Mesenchymal stem cell (in vitro differentiated cells and primary cell): ENCODE measurements around the gene ELOVL7.
"Not testable (repeated sequence)": the region's sequence is repeated elsewhere in the genome, so short reads cannot be mapped to it uniquely, and the experiment has no call there.

Experiments used
- DNase-seq: peaks from one replicate; pipeline ENCODE4 v3.0.0-alpha.2; 2013
- H2AFZ ChIP-seq: one replicate; pipeline ENCODE4 v1.6.1; 2013; ENCODE audit warnings: low read depth, mild to moderate bottlenecking, control low read depth, inconsistent platforms, low read length, moderate library complexity
- H2AK5ac ChIP-seq: 2 replicates; pipeline ENCODE4 v1.6.1; 2013; ENCODE audit warnings: low read length, moderate library complexity, mild to moderate bottlenecking, inconsistent platforms; ENCODE audit not compliant: severe bottlenecking
- H2BK120ac ChIP-seq: one replicate; pipeline ENCODE4 v1.6.1; 2013; ENCODE audit warnings: low read depth, mild to moderate bottlenecking, inconsistent platforms, low read length, moderate library complexity
- H2BK12ac ChIP-seq, 2 experiments: one replicate each; pipeline ENCODE4 v1.6.1; 2013; ENCODE audit warnings: inconsistent platforms in 2 of 2, low read length in 2 of 2, mild to moderate bottlenecking in 2 of 2, moderate library complexity in 2 of 2, control low read depth in 1 of 2
- H2BK15ac ChIP-seq: one replicate; pipeline ENCODE4 v1.6.1; 2013; ENCODE audit warnings: mild to moderate bottlenecking, low read depth, inconsistent platforms; ENCODE audit not compliant: poor library complexity, severe bottlenecking
- H2BK5ac ChIP-seq: 2 replicates; pipeline ENCODE4 v1.6.1; 2013; ENCODE audit warnings: low read depth, mild to moderate bottlenecking, low read length, control low read depth, inconsistent platforms; ENCODE audit not compliant: poor library complexity, severe bottlenecking
- H3K14ac ChIP-seq, 2 experiments: one replicate each; pipeline ENCODE4 v1.6.1; 2013; ENCODE audit warnings: inconsistent platforms in 2 of 2, low read length in 2 of 2, control low read depth in 1 of 2, mild to moderate bottlenecking in 1 of 2, moderate library complexity in 1 of 2
- H3K18ac ChIP-seq, 2 experiments: one replicate each; pipeline ENCODE4 v1.6.1; 2013; ENCODE audit warnings: inconsistent platforms in 2 of 2, low read length in 2 of 2, control low read depth in 1 of 2, low read depth in 1 of 2, mild to moderate bottlenecking in 1 of 2
- H3K23ac ChIP-seq, 2 experiments: one replicate each; pipeline ENCODE4 v1.6.1; 2013; ENCODE audit warnings: inconsistent platforms in 2 of 2, low read length in 2 of 2, mild to moderate bottlenecking in 2 of 2, moderate library complexity in 2 of 2, control low read depth in 1 of 2
- H3K27ac ChIP-seq: 2 replicates; pipeline ENCODE4 v1.5.1; 2013; ENCODE audit warnings: mild to moderate bottlenecking, moderate library complexity, low read length, control low read depth, inconsistent platforms; ENCODE audit not compliant: poor library complexity, severe bottlenecking
- H3K27me3 ChIP-seq, 2 experiments: 2 replicates each; pipeline versions ENCODE4 v1.6.1 to v1.7.0; 2013; ENCODE audit warnings: low read length in 2 of 2, mild to moderate bottlenecking in 2 of 2, moderate library complexity in 2 of 2, control low read depth in 1 of 2, inconsistent platforms in 1 of 2; ENCODE audit not compliant: control insufficient read depth in 1 of 2, insufficient read depth in 1 of 2
- H3K36me3 ChIP-seq, 2 experiments: 2 replicates each; pipeline versions ENCODE4 v1.6.1 to v1.7.0; 2013; ENCODE audit warnings: low read length in 2 of 2, control low read depth in 1 of 2, inconsistent platforms in 1 of 2, low read depth in 1 of 2, mild to moderate bottlenecking in 1 of 2; ENCODE audit not compliant: insufficient read depth in 2 of 2, control insufficient read depth in 1 of 2
- H3K4ac ChIP-seq, 2 experiments: one replicate each; pipeline ENCODE4 v1.6.1; 2013; ENCODE audit warnings: inconsistent platforms in 2 of 2, low read length in 2 of 2, mild to moderate bottlenecking in 2 of 2, moderate library complexity in 2 of 2, control low read depth in 1 of 2, low read depth in 1 of 2
- H3K4me1 ChIP-seq: 2 replicates; pipeline ENCODE4 v1.6.1; 2013; ENCODE audit warnings: low read depth, low read length, control low read depth; ENCODE audit not compliant: control insufficient read depth, insufficient read depth
- H3K4me2 ChIP-seq: 2 replicates; pipeline ENCODE4 v1.6.1; 2013; ENCODE audit warnings: low read length, mild to moderate bottlenecking, inconsistent platforms; ENCODE audit not compliant: poor library complexity, severe bottlenecking
- H3K4me3 ChIP-seq, 2 experiments: 2 replicates each; pipeline versions ENCODE4 v1.5.1 to v1.7.0; 2013; ENCODE audit warnings: low read length in 2 of 2, mild to moderate bottlenecking in 2 of 2, control low read depth in 1 of 2, low read depth in 1 of 2; ENCODE audit not compliant: insufficient read depth in 1 of 2
- H3K79me1 ChIP-seq: replicated peaks from 2 replicates; pipeline ENCODE4 v1.6.1; 2013; ENCODE audit warnings: mild to moderate bottlenecking, control low read depth, low read length, inconsistent platforms; ENCODE audit not compliant: poor library complexity, severe bottlenecking
- H3K9ac ChIP-seq: 2 replicates; pipeline ENCODE4 v1.7.0; 2013; ENCODE audit warnings: mild to moderate bottlenecking, low read length, moderate library complexity
- H3K9me3 ChIP-seq: 2 replicates; pipeline ENCODE4 v1.7.0; 2013; ENCODE audit warnings: mild to moderate bottlenecking, low read length; ENCODE audit not compliant: control insufficient read depth
- H4K8ac ChIP-seq: one replicate; pipeline ENCODE4 v1.6.1; 2013; ENCODE audit warnings: inconsistent platforms, mild to moderate bottlenecking, low read length, moderate library complexity
- H4K91ac ChIP-seq: one replicate; pipeline ENCODE4 v1.6.1; 2013; ENCODE audit warnings: mild to moderate bottlenecking, low read length, inconsistent platforms
- WGBS: methylation state at CpG from one replicate; pipeline ENCODE4 v1.1.7; 2013; ENCODE audit warnings: mixed read lengths; 5-methylcytosine and 5-hydroxymethylcytosine counted together

ELOVL7 gene

DNA sequence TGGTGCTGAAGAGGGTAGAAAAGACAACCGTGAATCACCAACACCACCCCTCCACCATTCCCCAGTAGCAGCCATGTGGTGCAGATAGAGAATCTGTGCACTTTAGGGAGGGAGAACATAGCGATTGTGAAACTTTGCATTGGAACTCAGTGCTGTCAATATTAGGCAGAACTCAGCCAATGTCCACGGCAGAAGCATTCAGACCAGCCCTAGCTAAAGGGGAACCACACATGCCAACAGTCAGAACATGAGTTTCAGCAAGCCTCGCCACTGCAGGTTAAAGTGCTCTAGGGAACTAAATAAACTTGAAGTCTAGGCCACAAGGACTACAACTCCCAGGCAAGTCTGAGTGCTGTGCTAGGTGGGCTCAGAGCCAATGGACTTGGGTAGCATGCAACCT lies 105.6 kb downstream of the ELOVL7 start:
- Histone ChIP-seq H3K79me1 (no peaks in the 10 kb centered on the region), H3K4ac (no peak overlapping the region), H3K18ac (no peak overlapping the region), H2AFZ (no peak overlapping the region), H3K14ac (no peak overlapping the region), H2BK15ac (no peak overlapping the region), H2BK5ac (no peak overlapping the region), H4K8ac (no peak overlapping the region), H3K23ac (no peak overlapping the region), H3K36me3 (no peaks in the 10 kb centered on the region), H3K4me3 (no peak overlapping the region), H3K27me3 (no peaks in the 10 kb centered on the region), H4K91ac (no peak overlapping the region), H3K4me2 (no peak overlapping the region), H3K4me1 (no peaks in the 10 kb centered on the region), H3K9ac (no peak overlapping the region), H2AK5ac (no peak overlapping the region), H2BK120ac (no peak overlapping the region), H2BK12ac (no peak overlapping the region), H3K27ac (no peak overlapping the region), H3K9me3 (peaks cover 5% of the 10 kb centered on the region)
- DNase-seq: no peak
- WGBS: 74% methylated on average over 4 of the region's 4 CpGs

DNA sequence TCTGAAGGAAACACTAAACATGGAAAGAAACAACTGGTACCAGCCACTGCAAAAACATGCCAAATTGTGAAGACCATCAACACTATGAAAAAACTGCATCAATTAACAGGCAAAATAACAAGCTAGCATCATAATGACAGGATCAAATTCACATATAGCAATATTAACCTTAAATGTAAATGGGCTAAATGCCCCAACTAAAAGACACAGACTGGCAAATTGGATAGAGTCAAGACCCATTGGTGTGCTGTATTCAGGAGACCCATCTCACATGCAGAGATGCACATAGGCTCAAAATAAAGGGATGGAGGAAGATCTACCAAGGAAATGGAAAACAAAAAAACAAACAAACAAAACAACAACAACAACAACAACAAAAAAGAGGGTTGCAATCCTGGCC lies 113.2 kb downstream of the ELOVL7 start:
- not testable (repeated sequence) for H2BK120ac ChIP-seq, H3K36me3 ChIP-seq, H3K27ac ChIP-seq, H3K4me3 ChIP-seq, H4K91ac ChIP-seq, H4K8ac ChIP-seq, H3K27me3 ChIP-seq, H3K14ac ChIP-seq, H3K4me2 ChIP-seq, H3K18ac ChIP-seq, H3K4ac ChIP-seq, DNase-seq, H2BK12ac ChIP-seq, H3K4me1 ChIP-seq, H3K23ac ChIP-seq, H3K9ac ChIP-seq, H2BK15ac ChIP-seq, H3K9me3 ChIP-seq, H2AK5ac ChIP-seq, H2BK5ac ChIP-seq, H2AFZ ChIP-seq, H3K79me1 ChIP-seq

DNA sequence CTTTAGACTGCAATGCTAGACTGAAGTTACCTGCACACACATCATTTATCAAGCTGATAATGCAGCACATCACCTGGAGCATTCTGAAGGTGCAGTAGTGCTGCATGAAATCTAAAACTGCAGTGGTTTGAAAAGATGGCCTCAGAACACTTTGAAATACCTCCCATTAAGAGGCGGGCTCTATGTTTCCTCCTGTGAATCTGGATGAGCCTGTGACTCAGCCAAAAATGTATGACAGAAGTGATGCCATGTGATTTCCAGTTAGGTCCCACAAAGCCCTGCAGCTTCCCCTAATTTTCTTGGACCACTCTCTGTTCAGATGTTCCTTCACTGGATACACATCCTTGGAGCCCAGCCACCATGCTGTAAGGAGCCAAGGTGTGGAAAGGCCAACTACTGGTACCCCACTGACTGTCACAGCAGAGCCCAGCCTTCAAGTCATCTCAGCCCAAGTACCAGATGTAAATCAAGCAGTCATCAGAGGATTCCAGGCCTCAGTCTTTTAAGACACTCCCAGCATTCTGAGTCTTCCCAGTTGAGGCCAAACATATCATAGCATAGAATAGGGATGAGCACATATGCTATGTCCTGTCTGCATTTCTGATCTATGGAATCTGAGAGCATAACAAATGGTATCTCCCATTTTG lies 116.9 kb downstream of the ELOVL7 start:
- no peak overlapping the region for H2BK120ac ChIP-seq
- H3K9ac ChIP-seq: no peak overlapping the region
- H3K79me1 ChIP-seq: no peaks in the 10 kb centered on the region

DNA sequence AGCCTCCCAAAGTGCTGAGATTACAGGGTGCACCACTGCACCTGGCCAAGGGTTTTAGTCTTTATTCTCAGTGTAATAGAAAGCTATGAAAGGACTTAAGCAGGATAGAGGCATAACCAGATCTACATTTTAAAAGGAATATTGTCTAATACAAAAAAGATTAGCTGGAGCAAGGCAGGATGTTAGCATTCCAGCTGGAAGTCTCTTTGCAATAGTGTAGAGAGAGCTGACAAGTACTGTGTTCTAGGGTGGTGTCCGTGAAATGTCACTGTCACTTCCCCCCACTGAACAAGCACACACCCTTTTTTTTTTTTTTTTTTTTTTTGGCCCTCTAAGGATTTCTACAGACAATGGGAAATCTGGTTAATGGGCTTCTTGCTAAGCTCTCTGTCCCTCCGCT lies 119.9 kb downstream of the ELOVL7 start:
- WGBS: no CpG with 5 or more reads among the region's 2 CpGs
- no peak overlapping the region for H3K23ac ChIP-seq
- H4K8ac ChIP-seq: no peak overlapping the region

More for the DNA sequence above, 116.9 kb downstream of the ELOVL7 start:
- H3K23ac ChIP-seq: no peak overlapping the region
- no peak overlapping the region for H3K18ac ChIP-seq
- no peaks in the 10 kb centered on the region for H3K9me3 ChIP-seq
- no peaks in the 10 kb centered on the region for H3K4me1 ChIP-seq
- H3K36me3 ChIP-seq: no peaks in the 10 kb centered on the region
- no peak overlapping the region for H4K8ac ChIP-seq
- no peak for DNase-seq
- H2BK12ac ChIP-seq: no peak overlapping the region
- 93% methylated on average over 1 of the region's 1 CpG for WGBS
- H3K27ac ChIP-seq: no peak overlapping the region
- no peak overlapping the region for H2AFZ ChIP-seq
- no peak overlapping the region for H3K4ac ChIP-seq
- no peak overlapping the region for H2BK5ac ChIP-seq
- no peak overlapping the region for H3K4me3 ChIP-seq
- H3K27me3 ChIP-seq: no peaks in the 10 kb centered on the region
- no peak overlapping the region for H2BK15ac ChIP-seq
- no peak overlapping the region for H2AK5ac ChIP-seq
- H3K14ac ChIP-seq: no peak overlapping the region
- H4K91ac ChIP-seq: no peak overlapping the region
- H3K4me2 ChIP-seq: no peak overlapping the region

More for the DNA sequence above, 119.9 kb downstream of the ELOVL7 start:
- no peak overlapping the region for H3K4me3 ChIP-seq
- H3K79me1 ChIP-seq: no peaks in the 10 kb centered on the region
- H3K18ac ChIP-seq: no peak overlapping the region
- DNase-seq: no peak
- H3K27ac ChIP-seq: no peak overlapping the region
- H3K4me1 ChIP-seq: no peaks in the 10 kb centered on the region
- no peak overlapping the region for H4K91ac ChIP-seq
- no peak overlapping the region for H3K9ac ChIP-seq
- no peak overlapping the region for H3K4me2 ChIP-seq
- H3K9me3 ChIP-seq: no peaks in the 10 kb centered on the region
- no peak overlapping the region for H2BK120ac ChIP-seq
- no peak overlapping the region for H2BK15ac ChIP-seq
- no peaks in the 10 kb centered on the region for H3K27me3 ChIP-seq
- H3K14ac ChIP-seq: no peak overlapping the region
- no peak overlapping the region for H2AFZ ChIP-seq
- H3K4ac ChIP-seq: no peak overlapping the region
- H3K36me3 ChIP-seq: no peaks in the 10 kb centered on the region
- no peak overlapping the region for H2AK5ac ChIP-seq
- H2BK12ac ChIP-seq: no peak overlapping the region
- H2BK5ac ChIP-seq: no peak overlapping the region
